K562 (cell line): Measurements from ENCODE around the gene CKS2. TPM values are rescaled to one million over a fixed set of nuclear protein-coding genes. Genes with fewer than 3 reads are reported as not detected.

Source experiments
- CBFA2T2 ChIP-seq: fragments of 450-650 bp; conservative IDR thresholded peaks from 2 replicates; pipeline ENCODE4 v1.6.1; 2017; ENCODE audit warnings: mild to moderate bottlenecking
- CBFA2T3 ChIP-seq: fragments of 450-650 bp; IDR thresholded peaks from 2 replicates; pipeline ENCODE4 v1.6.1; 2017
- E2F8 ChIP-seq: fragments of 450-650 bp; IDR thresholded peaks from 2 replicates; pipeline ENCODE4 v1.7.1; 2018; ENCODE audit warnings: mild to moderate bottlenecking, low read depth; ENCODE audit not compliant: partially characterized antibody
- GATAD2B ChIP-seq: fragments of 450-650 bp; IDR thresholded peaks from 2 replicates; pipeline ENCODE4 v1.6.1; 2017; ENCODE audit warnings: mild to moderate bottlenecking, borderline replicate concordance
- L3MBTL2 ChIP-seq: fragments of 450-650 bp; IDR thresholded peaks from 2 replicates; pipeline ENCODE4 v1.6.1; 2016; ENCODE audit warnings: mild to moderate bottlenecking, moderate library complexity
- NFIC ChIP-seq: fragments of 450-650 bp; IDR thresholded peaks from 2 replicates; pipeline ENCODE4 v1.6.1; 2017; ENCODE audit warnings: mild to moderate bottlenecking, inconsistent platforms
- RAD51 ChIP-seq: fragments of 450-650 bp; IDR thresholded peaks from 2 replicates; pipeline ENCODE4 v1.7.1; 2016; ENCODE audit warnings: low read depth, mild to moderate bottlenecking, borderline replicate concordance
- RB1 ChIP-seq: fragments of 450-650 bp; IDR thresholded peaks from 2 replicates; pipeline ENCODE4 v1.6.1; 2017; ENCODE audit warnings: low read depth, mild to moderate bottlenecking
- SMAD1 ChIP-seq: fragments of 150-350 bp; IDR thresholded peaks from 2 replicates; pipeline ENCODE4 v1.6.1; 2014; ENCODE audit warnings: low read length, low read depth; ENCODE audit not compliant: partially characterized antibody
- SRSF3 ChIP-seq: fragments of 200-400 bp; formaldehyde crosslinking; IDR thresholded peaks from 2 replicates; pipeline ENCODE4 v1.6.1; 2016; ENCODE audit warnings: mild to moderate bottlenecking, low read length, moderate library complexity; ENCODE audit not compliant: insufficient read depth
- TCF3 ChIP-seq: sonication (generic); formaldehyde crosslinking; IDR thresholded peaks from 2 replicates; pipeline ENCODE4 v1.4.0; 2020; ENCODE audit warnings: mild to moderate bottlenecking, missing genetic modification reagents
- ZBED1 ChIP-seq: IDR thresholded peaks from 2 replicates; pipeline ENCODE4 v1.6.1; 2014
- ZNF23 ChIP-seq: fragments of 250-450 bp; sonication (Bioruptor Pico); IDR thresholded peaks from 2 replicates; pipeline ENCODE4 v1.4.0; 2020; ENCODE audit warnings: mild to moderate bottlenecking
- ZNF398 ChIP-seq: fragments of 250-450 bp; sonication (Bioruptor Pico); IDR thresholded peaks from 2 replicates; pipeline ENCODE4 v1.8.0; 2021; ENCODE audit warnings: moderate library complexity, mild to moderate bottlenecking, inconsistent platforms
- ZNF584 ChIP-seq: fragments of 200-800 bp; sonication (Bioruptor generic); IDR thresholded peaks from 2 replicates; pipeline ENCODE4 v1.6.1; 2016; ENCODE audit warnings: low read depth, mild to moderate bottlenecking, missing genetic modification characterization, missing compliant biosample characterization
- ZNF785 ChIP-seq: fragments of 250-450 bp; sonication (Bioruptor Pico); IDR thresholded peaks from 2 replicates; pipeline ENCODE4 v1.4.0; 2020; ENCODE audit warnings: mild to moderate bottlenecking
- polyA plus RNA-seq, 8 experiments: library from polyadenylated mRNA; depleted of rRNA in 4 of 8; stranded (reverse) in 5 of 8; unstranded in 3 of 8; fragments of >200 nt; fragmentation: Nextera tagmentation in 2 of 8; fragmentation: Illumina TruSeq in 1 of 8; extraction: Ambion mirVana in 2 of 8; extraction: Trizol in 1 of 8; gene quantifications; 2 replicates each; pipeline versions ENCODE4 v1.2.1 to v1.2.3, GENCODE V29; 2011 to 2014; ENCODE audit warnings: inconsistent platforms in 1 of 8, missing spikeins in 1 of 8
- total RNA-seq, 7 experiments: library from RNA; depleted of rRNA in 6 of 7; stranded (reverse); fragments of >200 nt in 6 of 7; fragmentation: Illumina TruSeq in 2 of 7; extraction: Trizol in 2 of 7; gene quantifications; 2 replicates each; pipeline versions ENCODE4 v1.2.1 to v1.2.3, GENCODE V29; 2011 to 2021; ENCODE audit warnings: low replicate concordance in 1 of 7

Gene CKS2
- total and polyA plus RNA-seq, 9 of the 15 experiments (the other 6 are each of a cell fraction or from before 2014, with no cell fraction given) = 123 to 941 (median 321) TPM

- no peak for TF ChIP-seq E2F8
- no peak for TF ChIP-seq GATAD2B
- TF ChIP-seq CBFA2T3 = peak; percentile 54
- no peak for TF ChIP-seq ZNF398 (CRISPR knock-in tag)
- peak; percentile 50; the same call in 1 of the 2 replicates for TF ChIP-seq NFIC
- no peak for TF ChIP-seq ZBED1
- TF ChIP-seq RB1 = no peak
- TF ChIP-seq SRSF3 = no peak
- peak; percentile 47 for TF ChIP-seq CBFA2T2
- no peak for TF ChIP-seq RAD51
- no peak for TF ChIP-seq SMAD1
- TF ChIP-seq ZNF785 (CRISPR knock-in tag) = no peak
- no peak for TF ChIP-seq ZNF584 (CRISPR knock-in tag)
- TF ChIP-seq L3MBTL2 = no peak
- no peak for TF ChIP-seq ZNF23
- peak; percentile 29; the same call in 1 of the 2 replicates for TF ChIP-seq TCF3 (CRISPR knock-in tag)
Observed at GRCh38 chr9:89304020-89304833, 6.8 kb upstream of the CKS2 start (continued).
